DMS79 treated with DMSO at 0.1 percent for 48 hours (cell line): ENCODE results near the gene EFCAB12.
"Not testable (repeated sequence)": the region's sequence is repeated elsewhere in the genome, so short reads cannot be mapped to it uniquely, and the experiment has no call there.

ENCODE experiments used
- DNase-seq: peaks from one replicate; lab custom pipeline; 2025; lab: John Stamatoyannopoulos, UW

EFCAB12 gene

GRCh38 chr3:129392106-129392887, 36.1 kb downstream of the EFCAB12 start:
- DNase-seq: not testable (repeated sequence)

- not testable (repeated sequence) for DNase-seq
Observed at GRCh38 chr3:129391583-129391982, 36.9 kb downstream of the EFCAB12 start.

GRCh38 chr3:129389572-129389937, 38.9 kb downstream of the EFCAB12 start:
- no peak for DNase-seq

- not testable (repeated sequence) for DNase-seq
Observed at GRCh38 chr3:129388791-129389571, 39.5 kb downstream of the EFCAB12 start.

GRCh38 chr3:129387487-129387886, 40.9 kb downstream of the EFCAB12 start:
- no peak for DNase-seq

GRCh38 chr3:129386984-129387383, 41.5 kb downstream of the EFCAB12 start:
- no peak for DNase-seq

- DNase-seq: not testable (repeated sequence)
Observed at GRCh38 chr3:129385507-129385906, 42.9 kb downstream of the EFCAB12 start.

- no peak for DNase-seq
Observed at GRCh38 chr3:129384594-129385323, 43.7 kb downstream of the EFCAB12 start.

- DNase-seq: not testable (repeated sequence)
Observed at GRCh38 chr3:129384103-129384502, 44.3 kb downstream of the EFCAB12 start.

GRCh38 chr3:129383292-129383860, 45.1 kb downstream of the EFCAB12 start:
- DNase-seq: peak; percentile 36

GRCh38 chr3:129382366-129382765, 46.1 kb downstream of the EFCAB12 start:
- DNase-seq: no peak

- DNase-seq: no peak
Observed at GRCh38 chr3:129379582-129380358, 48.7 kb downstream of the EFCAB12 start.

GRCh38 chr3:129378949-129379348, 49.5 kb downstream of the EFCAB12 start:
- DNase-seq: no peak

GRCh38 chr3:129377615-129378014, 50.8 kb downstream of the EFCAB12 start:
- no peak for DNase-seq

- no peak for DNase-seq
Observed at GRCh38 chr3:129375099-129375498, 53.3 kb downstream of the EFCAB12 start.

- no peak for DNase-seq
Observed at GRCh38 chr3:129371041-129371826, 57.2 kb downstream of the EFCAB12 start.

GRCh38 chr3:129370248-129370964, 58.0 kb downstream of the EFCAB12 start:
- no peak for DNase-seq

GRCh38 chr3:129369711-129370110, 58.7 kb downstream of the EFCAB12 start:
- DNase-seq: no peak

GRCh38 chr3:129367821-129368220, 60.6 kb downstream of the EFCAB12 start:
- DNase-seq: no peak

- DNase-seq: no peak
Observed at GRCh38 chr3:129366312-129366831, 62.1 kb downstream of the EFCAB12 start.
